ENCODE measurements around the gene SLC25A13.

The SLC25A13 gene

GRCh38 chr7:96282835-96283234 is 39.1 kb downstream of the SLC25A13 start:
- no peak overlapping the region for H3K4me3 ChIP-seq (ENCODE audit: low read depth, low read length)
- TF ChIP-seq CTCF (IDR thresholded peaks at IDR 0.05; ENCODE audit: borderline replicate concordance, insufficient read depth, low read depth, low read length): no peak

GRCh38 chr7:96277921-96278320 is 44.0 kb downstream of the SLC25A13 start:
- no peak overlapping the region for H3K4me3 ChIP-seq (ENCODE audit: low read depth, low read length)
- TF ChIP-seq CTCF (IDR thresholded peaks at IDR 0.05; ENCODE audit: borderline replicate concordance, insufficient read depth, low read depth, low read length): no peak

- no peak overlapping the region for H3K4me3 ChIP-seq (ENCODE audit: low read depth, low read length)
- no peak for TF ChIP-seq CTCF (IDR thresholded peaks at IDR 0.05; ENCODE audit: borderline replicate concordance, insufficient read depth, low read depth, low read length)
Measured at GRCh38 chr7:96276019-96276418, 45.9 kb downstream of the SLC25A13 start.

- no peak for TF ChIP-seq CTCF (IDR thresholded peaks at IDR 0.05; ENCODE audit: borderline replicate concordance, insufficient read depth, low read depth, low read length)
Measured at GRCh38 chr7:96273716-96274115, 48.2 kb downstream of the SLC25A13 start.

GRCh38 chr7:96269246-96269994 is 52.5 kb downstream of the SLC25A13 start:
- TF ChIP-seq CTCF (IDR thresholded peaks at IDR 0.05; ENCODE audit: borderline replicate concordance, insufficient read depth, low read depth, low read length): no peak
- H3K4me3 ChIP-seq (ENCODE audit: low read depth, low read length): no peak overlapping the region

More at GRCh38 chr7:96273716-96274115, 48.2 kb downstream of the SLC25A13 start:
- H3K4me3 ChIP-seq (ENCODE audit: low read depth, low read length): no peak overlapping the region

- no peak overlapping the region for H3K4me3 ChIP-seq (ENCODE audit: low read depth, low read length)
- no peak for TF ChIP-seq CTCF (IDR thresholded peaks at IDR 0.05; ENCODE audit: borderline replicate concordance, insufficient read depth, low read depth, low read length)
Measured at GRCh38 chr7:96266580-96266979, 55.3 kb downstream of the SLC25A13 start.

GRCh38 chr7:96266015-96266414 is 55.9 kb downstream of the SLC25A13 start:
- TF ChIP-seq CTCF (IDR thresholded peaks at IDR 0.05; ENCODE audit: borderline replicate concordance, insufficient read depth, low read depth, low read length): no peak
- no peak overlapping the region for H3K4me3 ChIP-seq (ENCODE audit: low read depth, low read length)

Data from GM12875 (cell line).